CMK (cell line): Measurements from ENCODE around the gene MAK.
"Not testable (repeated sequence)": the region's sequence is repeated elsewhere in the genome, so short reads cannot be mapped to it uniquely, and the experiment has no call there.

ENCODE experiments used
- DNase-seq: peaks from one replicate; pipeline ENCODE4 v3.0.0-alpha.2; 2010; ENCODE audit warnings: low read depth

MAK gene

GRCh38 chr6:10837995-10838793, at the start of gene MAK:
MAK (minus strand) TSS chr6:10838539; CDS start chr6:10830648, 7,891 bp downstream.
- peak; percentile 71 for DNase-seq

- DNase-seq, result peak; percentile 85
These were observed 48.6 kb upstream of the MAK start, which contains the start of gene SYCP2L for GRCh38 chr6:10886691-10887502. SYCP2L (plus strand) TSS chr6:10887052; CDS start chr6:10887127, 75 bp downstream.

- not testable (repeated sequence) for DNase-seq
These were observed 48.0 kb upstream of the MAK start for GRCh38 chr6:10886365-10886690.

- DNase-seq, result no peak
These were observed 46.1 kb upstream of the MAK start for GRCh38 chr6:10884245-10884972.

GRCh38 chr6:10883312-10884244, 45.2 kb upstream of the MAK start:
- no peak for DNase-seq

- no peak for DNase-seq
These were observed 44.4 kb upstream of the MAK start for GRCh38 chr6:10882657-10883171.

- not testable (repeated sequence) for DNase-seq
These were observed 43.9 kb upstream of the MAK start for GRCh38 chr6:10882253-10882630.

GRCh38 chr6:10880366-10880765, 42.0 kb upstream of the MAK start:
- DNase-seq, result no peak

GRCh38 chr6:10877871-10878270, 39.5 kb upstream of the MAK start:
- no peak for DNase-seq

- DNase-seq, result no peak
These were observed 38.7 kb upstream of the MAK start for GRCh38 chr6:10877012-10877411.

- DNase-seq, result no peak
These were observed 36.7 kb upstream of the MAK start for GRCh38 chr6:10875026-10875425.

- DNase-seq, result no peak
These were observed 35.9 kb upstream of the MAK start for GRCh38 chr6:10874207-10874606.

GRCh38 chr6:10873374-10873773, 35.0 kb upstream of the MAK start:
- no peak for DNase-seq

- DNase-seq, result no peak
These were observed 29.6 kb upstream of the MAK start for GRCh38 chr6:10867952-10868351.

- not testable (repeated sequence) for DNase-seq
These were observed 28.4 kb upstream of the MAK start for GRCh38 chr6:10866709-10867108.

- DNase-seq, result not testable (repeated sequence)
These were observed 24.7 kb upstream of the MAK start for GRCh38 chr6:10863031-10863430.

GRCh38 chr6:10862361-10862760, 24.0 kb upstream of the MAK start:
- no peak for DNase-seq

GRCh38 chr6:10861086-10861485, 22.7 kb upstream of the MAK start:
- no peak for DNase-seq

- no peak for DNase-seq
These were observed 18.9 kb upstream of the MAK start for GRCh38 chr6:10857259-10857658.

- DNase-seq, result peak; percentile 82
These were observed 16.7 kb upstream of the MAK start for GRCh38 chr6:10854922-10855632.
